Left renal cortex interstitium (tissue), 4 donors: ENCODE data around the gene SP4. TPM values are rescaled to one million over a fixed set of nuclear protein-coding genes. Genes with fewer than 3 reads are reported as not detected.

Experiments used
- polyA plus RNA-seq, 4 donors: library from polyadenylated mRNA; unstranded; fragments of 120-200 nt; gene quantifications; one replicate each; pipeline ENCODE4 v1.2.1, GENCODE V29; 2013; ENCODE audit not compliant: insufficient read length in 4 of 4

SP4 gene
- polyA plus RNA-seq, 4 donors, result 13.8 to 15.5 (median 14.4) TPM

Other genes with a start within 250 kb of the SP4 start
- gene DNAH11, start 115.0 kb downstream of the SP4 start, polyA plus RNA-seq, result 1 to 10 TPM; 1.9 to 5.2 (median 2.6) TPM